Measurements from ENCODE around the gene LHX2.

LHX2 gene

GRCh38 chr9:123999661-124000060, 11.9 kb upstream of the LHX2 start:
- no peak for DNase-seq (ENCODE audit: low spot score)

GRCh38 chr9:124000161-124000783, 11.3 kb upstream of the LHX2 start:
- no peak for DNase-seq (ENCODE audit: low spot score)

GRCh38 chr9:124000784-124001457, 10.6 kb upstream of the LHX2 start:
- DNase-seq (ENCODE audit: low spot score) = no peak

- no peak for DNase-seq (ENCODE audit: low spot score)
Measured at GRCh38 chr9:124001458-124001799, 10.1 kb upstream of the LHX2 start.

GRCh38 chr9:124001866-124002525, 9.6 kb upstream of the LHX2 start:
- DNase-seq (ENCODE audit: low spot score) = no peak

GRCh38 chr9:124003636-124004349, 7.8 kb upstream of the LHX2 start:
- DNase-seq (ENCODE audit: low spot score) = no peak

- no peak for DNase-seq (ENCODE audit: low spot score)
Measured at GRCh38 chr9:124004593-124004992, 7.0 kb upstream of the LHX2 start.

- no peak for DNase-seq (ENCODE audit: low spot score)
Measured at GRCh38 chr9:124005029-124005771, 6.4 kb upstream of the LHX2 start.

- no peak for DNase-seq (ENCODE audit: low spot score)
Measured at GRCh38 chr9:124006448-124007361, 4.9 kb upstream of the LHX2 start.

GRCh38 chr9:124007565-124008302, 3.8 kb upstream of the LHX2 start:
- no peak for DNase-seq (ENCODE audit: low spot score)

GRCh38 chr9:124008303-124008693, 3.3 kb upstream of the LHX2 start:
- DNase-seq (ENCODE audit: low spot score) = no peak

- no peak for DNase-seq (ENCODE audit: low spot score)
Measured at GRCh38 chr9:124008694-124009530, 2.7 kb upstream of the LHX2 start.

GRCh38 chr9:124009531-124010217, 1.9 kb upstream of the LHX2 start:
- no peak for DNase-seq (ENCODE audit: low spot score)

GRCh38 chr9:124010303-124010664, 1.3 kb upstream of the LHX2 start:
- DNase-seq (ENCODE audit: low spot score) = no peak

- DNase-seq (ENCODE audit: low spot score) = no peak
Measured at GRCh38 chr9:124010665-124011321, 775 bp upstream of the LHX2 start.

GRCh38 chr9:124012368-124013301, 1.1 kb downstream of the LHX2 start:
- DNase-seq (ENCODE audit: low spot score) = no peak

All from CD4-positive, alpha-beta T cell treated with Interleukin-15 for 4 hours (primary cell).